HAP-1 (cell line): ENCODE results near the gene EVPL.
"Not testable (repeated sequence)": the region's sequence is repeated elsewhere in the genome, so short reads cannot be mapped to it uniquely, and the experiment has no call there.

Experiments used
- DNase-seq, 2 experiments: peaks; one replicate each; pipeline ENCODE4 v3.0.0-alpha.2; 2016 to 2020; ENCODE audit warnings: low spot score in 2 of 2
- H3K27me3 ChIP-seq: fragments of 250-450 bp; sonication (Bioruptor Pico); 2 replicates; pipeline ENCODE4 v1.5.1; 2020; ENCODE audit warnings: low read depth, mild to moderate bottlenecking, moderate library complexity
- H3K36me3 ChIP-seq: fragments of 250-450 bp; sonication (Bioruptor Pico); replicated peaks from 2 replicates; pipeline ENCODE4 v1.5.1; 2020; ENCODE audit warnings: mild to moderate bottlenecking
- H3K4me1 ChIP-seq: fragments of 250-450 bp; sonication (Bioruptor Pico); 2 replicates; pipeline ENCODE4 v1.5.1; 2020; ENCODE audit warnings: mild to moderate bottlenecking
- H3K4me3 ChIP-seq: fragments of 250-450 bp; sonication (Bioruptor Pico); 2 replicates; pipeline ENCODE4 v1.5.1; 2020; ENCODE audit warnings: mild to moderate bottlenecking, moderate library complexity
- H3K9me3 ChIP-seq: fragments of 250-450 bp; sonication (Bioruptor Pico); 2 replicates; pipeline ENCODE4 v1.5.1; 2020; ENCODE audit warnings: mild to moderate bottlenecking, moderate library complexity
- in situ Hi-C: fragments of 300-500 bp; cut with MboI; formaldehyde crosslinking; loops from 3 replicates; pipeline ENCODE4 v1.14.3; 2020; ENCODE audit warnings: low sequenced_read_pairs, inconsistent platforms, mixed read lengths

Gene EVPL

DNA sequence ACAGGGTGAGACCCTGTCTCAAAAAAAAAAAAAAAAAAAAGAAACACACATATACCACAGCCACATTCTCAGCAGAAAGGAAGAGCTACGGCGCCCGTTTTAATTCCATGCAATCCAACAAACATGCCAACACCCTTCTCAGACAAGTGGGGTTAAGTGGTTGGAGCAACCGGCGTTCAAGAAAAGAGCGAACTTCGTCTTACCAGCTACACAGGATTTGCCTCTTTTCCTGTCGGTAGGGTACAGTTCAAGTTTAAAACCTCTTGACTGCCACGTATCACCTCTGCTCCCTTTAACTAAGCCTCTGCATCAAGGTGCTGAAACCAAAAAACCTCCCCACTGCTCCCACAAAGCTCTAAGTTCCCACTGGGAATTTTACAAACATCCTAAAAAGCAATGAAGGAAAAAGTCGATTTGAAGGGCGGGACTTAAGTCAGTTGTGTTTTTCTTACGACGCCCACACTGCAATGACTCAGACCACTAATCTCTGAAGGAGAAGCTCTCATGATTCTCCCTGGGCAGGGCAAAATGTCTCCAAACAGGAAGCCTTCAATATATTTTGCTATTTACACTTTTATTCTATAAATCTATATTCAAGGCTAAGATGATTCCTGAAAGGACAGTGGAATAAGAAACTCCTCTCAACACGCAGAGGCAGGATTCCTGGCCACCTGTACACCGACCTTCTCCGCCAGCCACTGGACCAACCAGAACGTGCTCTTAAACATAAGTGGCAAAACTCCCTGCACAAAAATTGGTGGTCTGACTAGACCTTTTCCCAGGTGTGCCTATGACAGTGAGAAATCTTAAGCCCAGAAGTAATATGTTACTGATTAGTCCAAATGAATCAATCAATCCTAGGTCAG is 26.4 kb upstream of the EVPL start:
- Histone ChIP-seq H3K27me3 (no peaks in the 10 kb centered on the region), H3K9me3 (no peaks in the 10 kb centered on the region), H3K4me1 (no peaks in the 10 kb centered on the region), H3K36me3 (peaks cover 68% of the 10 kb centered on the region), H3K4me3 (no peak overlapping the region)
- in situ Hi-C loops: no loop called here
- no peak for DNase-seq

DNA sequence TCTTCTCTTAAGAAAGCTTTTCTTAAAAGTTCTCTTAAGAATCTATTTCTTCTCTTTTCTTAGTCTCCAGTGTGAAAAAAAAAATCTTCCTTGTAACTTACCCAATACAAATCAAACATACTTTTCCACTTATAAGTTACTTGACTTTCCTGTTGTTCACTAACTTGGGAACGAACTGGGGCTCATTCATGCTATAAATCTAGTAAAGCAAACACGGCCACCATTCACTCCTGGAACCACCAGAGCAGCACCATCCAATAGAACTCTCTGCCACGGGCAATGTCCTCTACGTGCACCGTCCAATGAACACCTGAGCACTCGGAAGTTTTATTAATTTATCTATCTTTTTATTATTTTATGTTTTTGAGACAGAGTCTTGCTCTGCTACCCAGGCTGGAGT is 24.5 kb upstream of the EVPL start:
- no peaks in the 10 kb centered on the region for H3K9me3 ChIP-seq
- peaks cover 66% of the 10 kb centered on the region for H3K36me3 ChIP-seq
- in situ Hi-C loops: no loop called here
- no peaks in the 10 kb centered on the region for H3K4me1 ChIP-seq
- H3K4me3 ChIP-seq: no peak overlapping the region
- no peak for DNase-seq
- H3K27me3 ChIP-seq: no peaks in the 10 kb centered on the region

DNA sequence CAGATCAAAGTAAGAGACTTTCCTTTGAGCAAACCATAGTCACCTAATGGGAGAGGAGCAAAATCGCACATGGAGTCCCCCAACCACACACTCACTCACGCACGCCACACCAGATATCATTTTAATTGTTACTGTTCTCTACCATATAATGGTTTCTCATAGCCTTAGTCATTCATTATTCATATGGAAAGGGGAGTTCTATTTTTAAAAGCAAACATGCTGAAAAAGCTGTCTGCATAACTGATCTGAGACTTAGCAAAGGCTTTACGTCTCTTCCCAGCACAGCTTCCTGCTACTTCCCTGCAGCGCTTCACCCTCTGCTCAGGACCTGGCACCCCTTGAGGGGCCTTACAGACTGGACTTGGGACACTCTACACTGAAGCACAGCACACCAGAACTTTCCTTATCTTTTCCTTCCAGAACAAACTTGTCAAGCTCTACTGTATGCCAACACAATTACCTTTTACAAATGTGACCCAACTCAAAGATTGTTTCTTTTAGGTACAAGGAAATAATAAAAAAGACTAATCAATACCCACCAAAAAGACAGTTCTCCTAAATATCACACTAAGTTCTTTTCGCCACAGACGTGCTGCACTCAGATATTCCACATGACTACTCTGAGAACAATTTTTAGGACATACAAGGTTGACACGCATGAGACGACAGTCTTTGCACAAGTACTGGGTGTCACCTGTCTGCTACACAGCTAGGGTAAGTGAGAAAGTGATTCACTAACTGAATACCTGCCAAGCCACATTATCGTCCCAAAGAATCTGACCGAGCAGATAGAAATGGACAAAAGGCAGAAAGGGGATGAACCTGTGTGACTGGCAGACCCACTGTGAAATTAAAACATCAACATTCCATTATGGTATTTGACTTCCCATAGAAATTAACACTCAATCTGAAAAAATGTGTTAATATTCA is 23.7 kb upstream of the EVPL start:
- DNase-seq: no peak
- in situ Hi-C loops: no loop called here
- H3K9me3 ChIP-seq: no peaks in the 10 kb centered on the region
- H3K4me3 ChIP-seq: no peak overlapping the region
- peaks cover 64% of the 10 kb centered on the region for H3K36me3 ChIP-seq
- no peaks in the 10 kb centered on the region for H3K27me3 ChIP-seq
- no peaks in the 10 kb centered on the region for H3K4me1 ChIP-seq

DNA sequence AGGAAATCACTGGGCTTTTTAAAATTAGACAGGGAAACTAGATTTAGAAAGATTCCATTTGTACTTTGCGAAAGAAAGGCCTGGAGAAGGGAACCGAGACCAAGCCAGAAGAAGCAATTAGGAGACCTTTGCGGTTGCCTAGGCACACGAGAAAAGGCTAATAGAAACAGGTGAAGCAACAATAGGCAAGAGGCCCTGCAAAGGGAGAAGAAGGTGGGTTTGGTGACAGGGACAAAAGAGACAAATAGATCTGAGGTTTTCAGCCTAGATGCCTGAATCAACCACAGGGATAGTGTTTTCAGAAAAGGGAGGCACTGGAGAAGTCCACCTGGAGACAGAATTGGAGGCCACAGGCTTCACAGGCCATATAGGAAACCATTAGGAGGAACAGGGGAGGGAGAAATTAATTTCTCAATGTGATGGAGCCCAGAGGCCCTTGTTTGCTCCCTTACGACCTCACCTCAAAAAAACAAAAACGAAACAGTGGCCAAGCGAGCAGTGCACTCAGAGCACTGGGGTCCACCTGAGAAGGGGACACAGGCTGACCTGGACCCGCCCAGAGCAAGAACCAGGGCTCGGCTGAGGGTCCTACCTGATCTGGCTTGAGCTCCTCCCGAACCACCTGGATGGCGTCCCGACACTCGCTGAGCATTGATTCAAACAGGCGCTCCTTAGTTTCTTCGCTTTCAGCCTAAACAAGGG is 22.9 kb upstream of the EVPL start:
- in situ Hi-C loops: no loop called here
- DNase-seq: no peak
- no peak overlapping the region for H3K4me3 ChIP-seq
- no peaks in the 10 kb centered on the region for H3K27me3 ChIP-seq
- H3K36me3 ChIP-seq: peaks cover 64% of the 10 kb centered on the region
- no peaks in the 10 kb centered on the region for H3K4me1 ChIP-seq
- H3K9me3 ChIP-seq: no peaks in the 10 kb centered on the region

DNA sequence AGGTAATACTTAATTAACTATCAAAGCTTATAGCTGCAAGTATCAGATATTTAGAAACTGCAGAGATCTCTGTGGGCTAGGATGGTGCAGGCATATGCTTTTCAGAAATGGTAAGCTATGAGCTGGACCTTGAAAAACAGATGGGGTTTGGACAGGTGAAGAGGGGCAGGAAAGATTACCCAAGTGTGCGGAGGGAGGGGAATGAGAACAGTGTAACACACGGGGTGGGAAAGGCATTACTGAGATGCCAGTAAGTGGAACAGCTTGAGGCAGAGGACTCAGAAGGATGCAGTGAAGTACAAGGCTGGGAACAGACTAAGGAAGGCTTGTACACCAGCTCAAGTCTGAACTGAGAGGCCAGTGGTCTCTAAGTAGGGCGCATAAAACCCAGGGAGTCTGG is 22.1 kb upstream of the EVPL start:
- Histone ChIP-seq H3K4me1 (no peaks in the 10 kb centered on the region), H3K9me3 (no peaks in the 10 kb centered on the region), H3K36me3 (peaks cover 72% of the 10 kb centered on the region), H3K4me3 (no peak overlapping the region), H3K27me3 (no peaks in the 10 kb centered on the region)
- in situ Hi-C loops: no loop called here
- no peak for DNase-seq

DNA sequence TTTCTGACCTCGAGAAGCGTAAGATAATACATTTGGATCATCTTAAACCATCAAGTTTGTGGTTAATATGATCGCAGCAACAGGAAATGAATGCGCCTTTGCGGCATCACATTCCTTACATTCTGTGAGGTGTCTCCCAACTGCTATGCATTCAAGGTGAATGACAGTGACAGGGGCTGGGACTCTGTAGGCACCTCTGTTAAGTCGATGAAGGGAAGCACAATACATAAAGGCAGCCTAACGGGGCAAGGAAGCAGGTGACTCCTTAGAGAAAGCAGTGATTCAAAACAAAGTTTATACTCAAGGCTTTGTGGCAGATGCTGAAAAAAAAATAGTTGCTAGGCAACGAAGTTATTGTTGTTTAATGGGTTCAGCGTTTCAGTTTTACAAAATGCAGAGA is 21.6 kb upstream of the EVPL start:
- H3K4me3 ChIP-seq: no peak overlapping the region
- H3K4me1 ChIP-seq: no peaks in the 10 kb centered on the region
- no peaks in the 10 kb centered on the region for H3K27me3 ChIP-seq
- in situ Hi-C loops: no loop called here
- H3K36me3 ChIP-seq: peaks cover 75% of the 10 kb centered on the region
- no peaks in the 10 kb centered on the region for H3K9me3 ChIP-seq
- no peak for DNase-seq

DNA sequence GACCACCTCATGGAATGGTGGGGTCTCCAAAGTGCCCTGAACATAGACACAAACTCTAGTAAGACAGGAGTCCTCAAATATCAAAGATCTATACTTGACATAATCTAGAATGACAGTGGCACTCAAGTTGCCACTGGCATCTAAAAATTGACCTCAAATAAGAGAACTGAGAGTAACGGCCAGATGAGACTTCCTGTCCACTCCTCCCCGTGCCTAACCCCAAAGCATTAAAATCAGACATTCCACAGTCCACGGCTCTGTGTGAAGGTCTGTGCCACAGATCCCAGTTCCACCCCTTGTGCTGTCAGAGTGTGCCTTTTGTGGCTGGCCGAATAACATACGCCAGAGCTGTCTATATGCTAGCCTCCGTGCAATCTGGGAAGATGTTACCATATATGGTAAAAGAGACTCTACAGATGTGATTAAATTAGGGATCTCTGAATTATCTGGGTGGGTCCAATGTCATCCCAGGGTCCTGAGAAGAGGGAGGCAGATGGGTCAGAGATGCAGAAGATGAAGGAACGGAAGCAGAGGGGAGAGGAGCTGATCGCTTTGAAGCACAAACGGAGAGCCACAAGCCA is 21.0 kb upstream of the EVPL start:
- in situ Hi-C loops: no loop called here
- H3K4me1 ChIP-seq: no peaks in the 10 kb centered on the region
- H3K36me3 ChIP-seq: peaks cover 80% of the 10 kb centered on the region
- no peaks in the 10 kb centered on the region for H3K9me3 ChIP-seq
- DNase-seq: no peak
- H3K4me3 ChIP-seq: no peak overlapping the region
- no peaks in the 10 kb centered on the region for H3K27me3 ChIP-seq

DNA sequence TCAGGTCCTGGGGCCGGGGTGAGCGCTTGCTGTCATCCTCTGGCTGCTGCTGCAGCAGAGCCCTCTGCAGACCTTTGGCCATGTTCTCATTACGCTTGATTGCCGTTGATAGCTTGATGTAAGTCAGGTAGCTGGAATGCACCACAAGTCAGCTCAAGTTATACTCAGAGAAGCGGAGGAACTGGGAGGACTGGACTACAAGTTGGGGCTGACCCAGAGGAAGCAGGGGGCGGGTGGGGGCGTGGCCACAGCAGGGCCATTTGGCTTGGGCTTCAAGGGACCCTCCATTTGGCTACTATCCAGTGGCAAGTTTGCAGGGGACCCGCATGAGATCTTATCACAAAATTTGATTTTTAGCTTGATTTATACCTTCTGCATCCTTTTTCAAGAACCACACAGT is 19.0 kb upstream of the EVPL start:
- H3K9me3 ChIP-seq: no peaks in the 10 kb centered on the region
- DNase-seq: no peak
- H3K4me1 ChIP-seq: no peaks in the 10 kb centered on the region
- H3K36me3 ChIP-seq: peaks cover 87% of the 10 kb centered on the region
- H3K27me3 ChIP-seq: no peaks in the 10 kb centered on the region
- in situ Hi-C loops: no loop called here
- H3K4me3 ChIP-seq: no peak overlapping the region

DNA sequence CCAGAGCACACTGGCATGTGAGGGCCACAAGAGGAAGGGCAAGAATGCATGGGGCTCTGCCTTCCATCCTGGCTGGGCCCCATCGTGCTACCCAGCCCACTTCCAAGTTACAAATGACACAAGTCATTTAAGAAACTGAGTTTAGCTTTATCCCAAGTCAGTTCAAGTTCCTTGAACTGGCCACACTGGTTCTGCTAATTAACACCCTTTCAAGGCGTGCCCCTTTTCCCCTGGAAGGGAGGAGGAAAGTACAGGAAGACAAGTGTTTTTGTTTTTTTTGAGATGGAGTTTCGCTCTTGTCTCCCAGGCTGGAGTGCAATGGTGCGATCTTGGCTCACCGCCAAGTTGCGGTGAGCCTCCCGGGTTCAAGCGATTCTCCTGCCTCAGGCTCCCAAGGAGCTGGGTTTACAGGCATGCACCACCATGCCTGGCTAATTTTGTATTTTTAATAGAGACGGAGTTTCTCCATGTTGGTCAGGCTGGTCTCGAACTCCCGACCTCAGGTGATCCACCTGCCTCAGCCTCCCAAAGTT is 17.4 kb upstream of the EVPL start:
- DNase-seq, H3K4me3 ChIP-seq, H3K27me3 ChIP-seq, in situ Hi-C loops, H3K9me3 ChIP-seq, H3K4me1 ChIP-seq: not testable (repeated sequence)
- H3K36me3 ChIP-seq: peaks cover 87% of the 10 kb centered on the region

DNA sequence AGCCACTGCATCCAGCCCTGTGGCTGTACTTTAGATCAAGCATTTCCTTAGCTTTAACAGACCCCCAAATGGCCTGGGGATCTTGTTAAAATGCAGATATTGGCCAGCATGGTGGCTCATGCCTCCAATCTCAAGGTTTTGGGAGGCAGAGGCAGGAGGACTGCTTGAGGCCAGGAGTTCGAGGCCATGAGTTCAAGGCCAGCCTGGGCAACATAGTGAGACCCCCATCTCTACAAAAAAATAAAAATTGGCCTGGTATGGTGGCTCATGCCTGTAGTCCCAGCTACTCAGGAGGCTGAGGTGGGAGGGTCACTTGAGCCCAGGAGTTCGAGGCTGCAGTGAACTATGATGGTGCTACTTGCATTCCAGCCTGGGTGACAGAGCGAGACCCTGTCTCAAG is 15.8 kb upstream of the EVPL start:
- DNase-seq, H3K4me3 ChIP-seq, H3K4me1 ChIP-seq, in situ Hi-C loops, H3K9me3 ChIP-seq, H3K27me3 ChIP-seq: not testable (repeated sequence)
- peaks cover 82% of the 10 kb centered on the region for H3K36me3 ChIP-seq

DNA sequence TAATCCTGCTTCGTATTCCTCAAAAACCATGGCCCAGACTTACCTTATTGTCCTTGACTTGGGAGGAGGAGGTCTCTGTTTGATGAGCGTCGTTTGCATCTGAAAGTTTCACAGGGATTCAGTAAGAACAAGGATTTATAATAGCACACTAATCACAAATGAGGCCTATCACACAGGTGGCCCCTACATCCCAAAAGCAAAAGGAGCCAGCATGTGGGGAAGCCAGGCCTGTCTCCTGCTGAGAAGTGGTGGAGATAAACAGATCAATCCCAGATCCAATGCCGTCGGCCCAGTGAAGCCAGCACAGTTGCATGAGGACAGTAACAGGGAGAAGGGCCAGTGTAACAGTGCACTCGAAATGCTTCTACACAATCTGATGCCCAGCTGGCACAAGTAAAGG is 13.3 kb upstream of the EVPL start:
- in situ Hi-C loops: no loop called here
- H3K27me3 ChIP-seq: no peaks in the 10 kb centered on the region
- no peak for DNase-seq
- no peaks in the 10 kb centered on the region for H3K4me1 ChIP-seq
- H3K36me3 ChIP-seq: peaks cover 63% of the 10 kb centered on the region
- H3K9me3 ChIP-seq: no peaks in the 10 kb centered on the region
- H3K4me3 ChIP-seq: no peak overlapping the region

DNA sequence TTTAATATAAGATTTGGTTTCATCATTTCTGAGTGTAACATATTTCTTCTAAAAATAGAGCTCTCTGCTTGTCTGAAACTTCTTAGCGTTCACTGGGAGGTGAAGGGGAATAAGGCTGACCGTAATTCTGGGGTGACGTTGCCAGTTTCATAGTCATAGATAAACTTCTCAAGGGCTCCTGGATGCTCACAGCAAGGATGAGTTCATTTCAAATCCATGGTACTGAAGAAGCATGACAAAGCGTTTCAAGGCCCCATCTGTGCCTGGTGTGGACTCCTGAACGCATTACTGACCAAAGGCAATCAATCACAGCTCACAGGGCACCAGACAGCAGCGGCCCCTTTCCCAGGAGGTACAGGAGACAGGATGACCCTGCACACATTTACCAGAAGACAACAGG is 12.0 kb upstream of the EVPL start:
- Histone ChIP-seq H3K4me3 (no peak overlapping the region), H3K36me3 (peaks cover 53% of the 10 kb centered on the region), H3K27me3 (no peaks in the 10 kb centered on the region), H3K4me1 (no peaks in the 10 kb centered on the region), H3K9me3 (no peaks in the 10 kb centered on the region)
- no peak for DNase-seq
- in situ Hi-C loops: no loop called here

DNA sequence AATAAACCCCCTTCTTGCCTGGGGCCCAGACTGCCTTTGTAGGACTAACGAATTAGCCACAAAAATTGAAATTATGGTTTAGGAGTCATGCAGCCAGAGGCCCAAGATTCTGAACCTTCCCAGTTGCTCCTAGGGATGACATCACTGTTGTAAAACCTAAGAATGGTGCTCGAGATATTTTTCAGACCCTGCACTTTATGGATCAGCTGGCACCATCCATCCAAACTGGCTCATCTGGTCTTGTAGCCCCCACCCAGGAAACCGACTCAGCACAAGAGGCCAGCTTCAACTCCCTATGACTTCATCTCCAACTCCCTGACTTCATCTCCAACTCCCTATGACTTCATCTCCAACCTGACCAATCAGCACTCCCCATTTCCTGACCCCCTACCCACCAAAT is 10.9 kb upstream of the EVPL start:
- no peak for DNase-seq
- Histone ChIP-seq H3K27me3 (no peaks in the 10 kb centered on the region), H3K36me3 (peaks cover 42% of the 10 kb centered on the region), H3K9me3 (no peaks in the 10 kb centered on the region), H3K4me1 (no peaks in the 10 kb centered on the region), H3K4me3 (no peak overlapping the region)
- in situ Hi-C loops: no loop called here
